ENCODE measurements around the gene PTPRD. TPM values are rescaled to one million over a fixed set of nuclear protein-coding genes. Genes with fewer than 3 reads are reported as not detected.
"Not testable (repeated sequence)": the region's sequence is repeated elsewhere in the genome, so short reads cannot be mapped to it uniquely, and the experiment has no call there.

The PTPRD gene
- total and polyA plus RNA-seq, 2 of the 4 experiments (the other 2 are of a cell fraction), result 0.07 to 0.18 TPM

- ATAC-seq (ENCODE audit: low read depth) (no peak), DNase-seq (no peak)
- in situ Hi-C loops (cut with MboI; ENCODE audit: low sequenced_read_pairs), result no loop called here
- Histone ChIP-seq H2BK5ac (ENCODE audit: low read depth, low read length, poor library complexity, severe bottlenecking) (no peak overlapping the region), H3K4me2 (ENCODE audit: low read depth, low read length) (no peak overlapping the region), H2AK9ac (replicated peaks; ENCODE audit: low read depth, low read length, poor library complexity) (no peak overlapping the region), H3K27me3 (ENCODE audit: control insufficient read depth, insufficient read depth, low read length) (no peaks in the 10 kb centered on the region), H2BK120ac (ENCODE audit: low read depth, low read length) (no peak overlapping the region), H4K5ac (ENCODE audit: low read depth, low read length) (no peak overlapping the region), H3K4me1 (ENCODE audit: control insufficient read depth, insufficient read depth, low read length) (no peaks in the 10 kb centered on the region), H3K79me1 (ENCODE audit: low read depth in 1 of 2, low read length in 2 of 2) (no peaks in the 10 kb centered on the region), H2AK5ac (ENCODE audit: low read depth, low read length) (no peak overlapping the region), H4K91ac (ENCODE audit: insufficient read depth, low read depth, low read length) (no peak overlapping the region), H3K4ac (ENCODE audit: low read depth, low read length) (no peak overlapping the region), H3K36me3 (ENCODE audit: control insufficient read depth, insufficient read depth, low read length) (no peaks in the 10 kb centered on the region), H2AFZ (replicated peaks; ENCODE audit: low read length, poor library complexity) (no peak overlapping the region), H3K9ac (ENCODE audit: low read depth, low read length) (no peak overlapping the region), H2BK15ac (ENCODE audit: low read depth, low read length) (no peak overlapping the region), H2BK20ac (ENCODE audit: low read depth, low read length) (no peak overlapping the region), H3K27ac (ENCODE audit: insufficient read depth, low read length) (no peak overlapping the region), H3K9me1 (ENCODE audit: insufficient read depth, low read length) (no peaks in the 10 kb centered on the region), H4K8ac (ENCODE audit: low read depth in 2 of 2, low read length in 2 of 2) (no peak overlapping the region), H3K56ac (ENCODE audit: extremely low read depth, insufficient read depth, low read length) (no peak overlapping the region), H3K18ac (ENCODE audit: low read depth, low read length) (no peak overlapping the region), H3K14ac (replicated peaks; ENCODE audit: low read depth, low read length) (no peak overlapping the region), H3K4me3 (ENCODE audit: insufficient read depth, low read depth, low read length) (no peak overlapping the region), H4K20me1 (ENCODE audit: insufficient read depth, low read length) (no peaks in the 10 kb centered on the region), H3K23ac (ENCODE audit: low read depth, low read length) (no peak overlapping the region), H3K9me3 (ENCODE audit: control insufficient read depth, insufficient read depth, low read length) (no peaks in the 10 kb centered on the region)
- intact Hi-C loops (cut with micrococcal nuclease), result no loop called here
- ChIA-PET POLR2A (ENCODE audit: unreplicated experiment) (no interaction called here), CTCF (no interaction called here)
- WGBS, 2 experiments (ENCODE audit: extremely low coverage in 2 of 2, insufficient read length in 1 of 2), result no CpG with 5 or more reads among the region's 6 CpGs
- TF ChIP-seq RAD21 (IDR thresholded peaks at IDR 0.05; ENCODE audit: low read length), result no peak
- TF ChIP-seq RCOR1 (IDR thresholded peaks at IDR 0.05; ENCODE audit: insufficient replicate concordance, low read length), result no peak
- TF ChIP-seq CEBPB (IDR thresholded peaks at IDR 0.05; ENCODE audit: low read depth, low read length), result no peak
- TF ChIP-seq MAFK (IDR thresholded peaks at IDR 0.05; ENCODE audit: low read depth, low read length), result no peak
- no peak for TF ChIP-seq RFX5 (IDR thresholded peaks at IDR 0.05; ENCODE audit: low read depth, low read length)
- no peak for TF ChIP-seq NFE2L2 (IDR thresholded peaks at IDR 0.05; ENCODE audit: low read depth, low read length)
- no peak for TF ChIP-seq CHD1 (IDR thresholded peaks at IDR 0.05; ENCODE audit: low read depth, low read length)
- no peak for TF ChIP-seq POLR2A (IDR thresholded peaks at IDR 0.05; ENCODE audit: low read depth, low read length)
- dilution Hi-C loops (cut with HindIII; ENCODE audit: low sequenced_read_pairs, unreplicated experiment), result no loop called here
- BruUV-seq (replicated peaks), result no TSS peak
Observed at GRCh38 chr9:8978334-8978733, 1634.5 kb downstream of the PTPRD start.

- H4K8ac ChIP-seq (ENCODE audit: low read depth in 2 of 2, low read length in 2 of 2); H3K9me1 ChIP-seq (ENCODE audit: insufficient read depth, low read length); H3K4me1 ChIP-seq (ENCODE audit: control insufficient read depth, insufficient read depth, low read length); H4K5ac ChIP-seq (ENCODE audit: low read depth, low read length); intact Hi-C loops (cut with micrococcal nuclease); H3K4ac ChIP-seq (ENCODE audit: low read depth, low read length); H4K20me1 ChIP-seq (ENCODE audit: insufficient read depth, low read length); H2BK120ac ChIP-seq (ENCODE audit: low read depth, low read length); H3K9ac ChIP-seq (ENCODE audit: low read depth, low read length); H3K14ac ChIP-seq (replicated peaks; ENCODE audit: low read depth, low read length); H3K4me3 ChIP-seq (ENCODE audit: insufficient read depth, low read depth, low read length); H3K36me3 ChIP-seq (ENCODE audit: control insufficient read depth, insufficient read depth, low read length); H2AFZ ChIP-seq (replicated peaks; ENCODE audit: low read length, poor library complexity); H3K56ac ChIP-seq (ENCODE audit: extremely low read depth, insufficient read depth, low read length); H2BK5ac ChIP-seq (ENCODE audit: low read depth, low read length, poor library complexity, severe bottlenecking); H3K4me2 ChIP-seq (ENCODE audit: low read depth, low read length); dilution Hi-C loops (cut with HindIII; ENCODE audit: low sequenced_read_pairs, unreplicated experiment); H3K18ac ChIP-seq (ENCODE audit: low read depth, low read length); H2BK15ac ChIP-seq (ENCODE audit: low read depth, low read length); H3K27me3 ChIP-seq (ENCODE audit: control insufficient read depth, insufficient read depth, low read length); H3K27ac ChIP-seq (ENCODE audit: insufficient read depth, low read length); POLR2A ChIA-PET (ENCODE audit: unreplicated experiment); BruUV-seq (replicated peaks); H4K91ac ChIP-seq (ENCODE audit: insufficient read depth, low read depth, low read length); H2BK20ac ChIP-seq (ENCODE audit: low read depth, low read length); H2AK9ac ChIP-seq (replicated peaks; ENCODE audit: low read depth, low read length, poor library complexity); in situ Hi-C loops (cut with MboI; ENCODE audit: low sequenced_read_pairs); H3K23ac ChIP-seq (ENCODE audit: low read depth, low read length); CTCF ChIA-PET; H3K79me1 ChIP-seq (ENCODE audit: low read depth in 1 of 2, low read length in 2 of 2); ATAC-seq (ENCODE audit: low read depth); DNase-seq; H3K9me3 ChIP-seq (ENCODE audit: control insufficient read depth, insufficient read depth, low read length); H2AK5ac ChIP-seq (ENCODE audit: low read depth, low read length): not testable (repeated sequence)
- WGBS, 2 experiments (ENCODE audit: extremely low coverage in 2 of 2, insufficient read length in 1 of 2), result no CpG with 5 or more reads among the region's 3 CpGs
Observed at GRCh38 chr9:8968350-8968749, 1644.5 kb downstream of the PTPRD start.
